Breast epithelium (tissue), 4 donors: ENCODE measurements around the gene NUDT7. TPM values are rescaled to one million over a fixed set of nuclear protein-coding genes. Genes with fewer than 3 reads are reported as not detected.

Source experiments
- DNase-seq, 2 donors: peaks; one replicate each; pipeline ENCODE4 v3.0.0-alpha.2; 2019; ENCODE audit warnings: low spot score in 2 of 2
- H3K27ac ChIP-seq, 2 donors: fragments of 200-600 bp; sonication (generic) in 1 of 2; one replicate each; pipeline ENCODE4 v1.5.1; 2016 to 2019; ENCODE audit warnings: mild to moderate bottlenecking in 1 of 2
- H3K27me3 ChIP-seq, 2 donors: fragments of 200-600 bp; sonication (generic) in 1 of 2; one replicate each; pipeline versions ENCODE4 v1.5.1 to v1.6.0; 2017 to 2019; ENCODE audit warnings: control low read depth in 1 of 2, mild to moderate bottlenecking in 1 of 2
- H3K36me3 ChIP-seq: fragments of 200-600 bp; one replicate; pipeline ENCODE4 v1.5.1; 2019
- H3K4me1 ChIP-seq, 2 donors: fragments of 200-600 bp; sonication (generic); one replicate each; pipeline ENCODE4 v1.5.1; 2016 to 2019; ENCODE audit warnings: control low read depth in 1 of 2
- H3K4me3 ChIP-seq, 3 donors: fragments of 200-600 bp; sonication (generic); 1 replicate in 2 of 3; 2 replicates in 1 of 3; pipeline ENCODE4 v1.5.1; 2016 to 2019; ENCODE audit warnings: mild to moderate bottlenecking in 3 of 3, moderate library complexity in 2 of 3
- H3K9me3 ChIP-seq, 2 donors: fragments of 200-600 bp; sonication (generic) in 1 of 2; one replicate each; pipeline ENCODE4 v1.5.1; 2016 to 2019; ENCODE audit warnings: control low read depth in 1 of 2
- CTCF ChIP-seq, 3 donors: fragments of 450-650 bp; IDR thresholded peaks; one replicate each; pipeline ENCODE4 v1.5.1; 2016 to 2017; ENCODE audit warnings: antibody characterized with exemption in 3 of 3, mild to moderate bottlenecking in 3 of 3, moderate library complexity in 3 of 3
- POLR2A ChIP-seq: fragments of 450-650 bp; IDR thresholded peaks from one replicate; pipeline ENCODE4 v1.6.1; 2016; ENCODE audit warnings: antibody characterized with exemption, mild to moderate bottlenecking, moderate library complexity
- POLR2AphosphoS5 ChIP-seq, 3 donors: sonication (generic); formaldehyde crosslinking; IDR thresholded peaks; one replicate each; pipeline ENCODE4 v1.6.1; 2017; ENCODE audit warnings: antibody characterized with exemption in 3 of 3
- intact Hi-C: fragments of 100-400 bp; cut with DNase I; formaldehyde crosslinking; loops from one replicate; pipeline ENCODE4 v1.15.1; 2023; ENCODE audit warnings: low total_unique reads
- total RNA-seq, 3 donors: library from RNA; depleted of rRNA; stranded (reverse); fragments of >200 nt; gene quantifications; one replicate each; pipeline ENCODE4 v1.1.0, GENCODE V29; 2016

NUDT7 gene
- total RNA-seq, 3 donors from 2014 or later, result 4.9 to 12.3 (median 11.1) TPM

- Histone ChIP-seq H3K27ac (peak overlapping the region; percentile 13 to 45), H3K36me3 (no peaks in the 10 kb centered on the region)
- intact Hi-C loops, result no loop called here
Observed at GRCh38 chr16:77767211-77767610, 44.9 kb downstream of the NUDT7 start.

GRCh38 chr16:77767826-77768225 is 45.5 kb downstream of the NUDT7 start:
- Histone ChIP-seq H3K27me3 (no peaks in the 10 kb centered on the region), H3K36me3 (no peaks in the 10 kb centered on the region), H3K9me3 (no peaks in the 10 kb centered on the region), H3K27ac (no peak overlapping the region), H3K4me1 (no peaks in the 10 kb centered on the region), H3K4me3 (no peak overlapping the region)
- intact Hi-C loops, result no loop called here
- DNase-seq, result no peak
- TF ChIP-seq POLR2A, result no peak
- no peak for TF ChIP-seq CTCF (IDR thresholded peaks at IDR 0.05)
- no peak for TF ChIP-seq POLR2AphosphoS5 (IDR thresholded peaks at IDR 0.05)

More at GRCh38 chr16:77767211-77767610, 44.9 kb downstream of the NUDT7 start:
- no peaks in the 10 kb centered on the region for H3K4me1 ChIP-seq
- H3K27me3 ChIP-seq, result no peaks in the 10 kb centered on the region
- no peaks in the 10 kb centered on the region for H3K9me3 ChIP-seq
- peak in 1 of 2 donors; percentile 27 for DNase-seq
- H3K4me3 ChIP-seq, result no peak overlapping the region
- TF ChIP-seq CTCF (IDR thresholded peaks at IDR 0.05) (no peak), POLR2AphosphoS5 (IDR thresholded peaks at IDR 0.05) (no peak), POLR2A (no peak)

- intact Hi-C loops, result no loop called here
- Histone ChIP-seq H3K27ac (no peak overlapping the region), H3K36me3 (no peaks in the 10 kb centered on the region), H3K4me3 (no peak overlapping the region), H3K4me1 (no peaks in the 10 kb centered on the region), H3K27me3 (no peaks in the 10 kb centered on the region), H3K9me3 (no peaks in the 10 kb centered on the region)
- TF ChIP-seq POLR2A (no peak), POLR2AphosphoS5 (IDR thresholded peaks at IDR 0.05) (no peak), CTCF (IDR thresholded peaks at IDR 0.05) (no peak)
- no peak for DNase-seq
Observed at GRCh38 chr16:77775911-77776909, 53.9 kb downstream of the NUDT7 start.

GRCh38 chr16:77777745-77778144 is 55.4 kb downstream of the NUDT7 start:
- DNase-seq, result no peak
- no peaks in the 10 kb centered on the region for H3K4me1 ChIP-seq
- H3K36me3 ChIP-seq, result no peaks in the 10 kb centered on the region
- no peaks in the 10 kb centered on the region for H3K9me3 ChIP-seq
- H3K27ac ChIP-seq, result no peak overlapping the region
- intact Hi-C loops, result no loop called here
- TF ChIP-seq POLR2A (no peak), CTCF (IDR thresholded peaks at IDR 0.05) (no peak)
- no peak overlapping the region for H3K4me3 ChIP-seq
- no peaks in the 10 kb centered on the region for H3K27me3 ChIP-seq

- DNase-seq, result no peak
- Histone ChIP-seq H3K27ac (no peak overlapping the region), H3K27me3 (peaks cover 0 to 2% of the 10 kb centered on the region in 2 donors), H3K4me3 (no peak overlapping the region), H3K4me1 (no peaks in the 10 kb centered on the region), H3K9me3 (no peaks in the 10 kb centered on the region), H3K36me3 (no peaks in the 10 kb centered on the region)
- TF ChIP-seq POLR2AphosphoS5 (IDR thresholded peaks at IDR 0.05) (no peak), POLR2A (no peak), CTCF (IDR thresholded peaks at IDR 0.05) (no peak)
- intact Hi-C loops, result no loop called here
Observed at GRCh38 chr16:77780378-77780837, 58.1 kb downstream of the NUDT7 start.
